WTC11 (cell line): ENCODE results near the gene COL26A1. TPM values are rescaled to one million over a fixed set of nuclear protein-coding genes. Genes with fewer than 3 reads are reported as not detected.
A peak's percentile ranks its signal among the peaks of the same experiment; 100 is the strongest.

Source experiments
- ATAC-seq: fragments of 200-7000 bp; cut with Tn5 transposase; 2 replicates; pipeline ENCODE4 v1.10.0; 2021; ENCODE audit warnings: mild to moderate bottlenecking, moderate library complexity
- CTCF ChIA-PET: fragments of 300-600 bp; sonication (Branson Sonifier 250); formaldehyde crosslinking; loops from one replicate; lab custom pipeline; 2021; ENCODE audit warnings: antibody characterized with exemption; lab: Charles Lee
- POLR2A ChIA-PET: fragments of 350-600 bp; sonication (Branson Sonifier 250); formaldehyde crosslinking; loops from one replicate; lab custom pipeline; 2021; ENCODE audit warnings: antibody characterized with exemption; lab: Charles Lee
- DNase-seq: peaks from one replicate; pipeline ENCODE4 v3.0.0; 2021; ENCODE audit warnings: low spot score
- H3K27ac Mint-ChIP-seq: 2 replicates; pipeline ENCODE4 v1.8.0; 2021; ENCODE audit warnings: mixed read lengths
- H3K27me3 Mint-ChIP-seq: 2 replicates; pipeline ENCODE4 v1.8.0; 2021; ENCODE audit warnings: low read depth, mild to moderate bottlenecking, moderate library complexity, mixed read lengths
- H3K36me3 Mint-ChIP-seq: 2 replicates; pipeline ENCODE4 v1.8.0; 2021; ENCODE audit warnings: mixed read lengths
- H3K4me1 Mint-ChIP-seq: 2 replicates; pipeline ENCODE4 v1.8.0; 2022; ENCODE audit warnings: mixed read lengths
- H3K4me3 Mint-ChIP-seq: 2 replicates; pipeline ENCODE4 v1.8.0; 2021; ENCODE audit warnings: mild to moderate bottlenecking, moderate library complexity, mixed read lengths
- H3K9me3 Mint-ChIP-seq: 2 replicates; pipeline ENCODE4 v1.8.0; 2021; ENCODE audit warnings: mixed read lengths
- AFF4 ChIP-seq: sonication (generic); formaldehyde crosslinking; IDR thresholded peaks from 2 replicates; pipeline ENCODE4 v1.8.1; 2023; ENCODE audit warnings: mild to moderate bottlenecking, missing genetic modification reagents, borderline replicate concordance
- ATF3 ChIP-seq: sonication (generic); formaldehyde crosslinking; conservative IDR thresholded peaks from 2 replicates; pipeline ENCODE4 v1.8.1; 2022; ENCODE audit warnings: mild to moderate bottlenecking, missing genetic modification reagents
- E2F1 ChIP-seq: sonication (generic); formaldehyde crosslinking; IDR thresholded peaks from 2 replicates; pipeline ENCODE4 v1.8.0; 2022; ENCODE audit warnings: mild to moderate bottlenecking, missing genetic modification reagents
- E2F5 ChIP-seq: sonication (generic); formaldehyde crosslinking; IDR thresholded peaks from 2 replicates; pipeline ENCODE4 v1.8.1; 2022; ENCODE audit warnings: mild to moderate bottlenecking, moderate library complexity, missing genetic modification reagents
- FOXJ3 ChIP-seq: sonication (generic); formaldehyde crosslinking; IDR thresholded peaks from 2 replicates; pipeline ENCODE4 v1.9.0; 2021; ENCODE audit warnings: missing genetic modification reagents, mild to moderate bottlenecking, borderline replicate concordance
- FOXP1 ChIP-seq: sonication (generic); formaldehyde crosslinking; IDR thresholded peaks from 2 replicates; pipeline ENCODE4 v1.8.0; 2022; ENCODE audit warnings: missing genetic modification reagents, mild to moderate bottlenecking, moderate library complexity, borderline replicate concordance
- FOXP4 ChIP-seq: sonication (generic); formaldehyde crosslinking; IDR thresholded peaks from 2 replicates; pipeline ENCODE4 v1.8.0; 2022; ENCODE audit warnings: mild to moderate bottlenecking, missing genetic modification reagents
- GABPB1 ChIP-seq: sonication (generic); formaldehyde crosslinking; IDR thresholded peaks from 2 replicates; pipeline ENCODE4 v1.8.1; 2023; ENCODE audit warnings: mild to moderate bottlenecking, missing genetic modification reagents
- GTF2I ChIP-seq: fragments of 250-450 bp; sonication (Bioruptor Pico); conservative IDR thresholded peaks from 2 replicates; pipeline ENCODE4 v1.4.0; 2021; ENCODE audit warnings: mild to moderate bottlenecking
- HMGA2 ChIP-seq: fragments of 250-450 bp; sonication (Bioruptor Pico); IDR thresholded peaks from 2 replicates; pipeline ENCODE4 v1.4.0; 2021; ENCODE audit warnings: mild to moderate bottlenecking, moderate library complexity
- HMGXB4 ChIP-seq: sonication (generic); formaldehyde crosslinking; IDR thresholded peaks from 2 replicates; pipeline ENCODE4 v1.8.1; 2023; ENCODE audit warnings: mild to moderate bottlenecking, moderate library complexity, missing genetic modification reagents
- IRF2 ChIP-seq: sonication (generic); formaldehyde crosslinking; IDR thresholded peaks from 2 replicates; pipeline ENCODE4 v1.8.0; 2022; ENCODE audit warnings: low read depth, missing genetic modification reagents, borderline replicate concordance
- JAZF1 ChIP-seq: fragments of 250-450 bp; sonication (Bioruptor Pico); IDR thresholded peaks from 2 replicates; pipeline ENCODE4 v1.9.0; 2021; ENCODE audit warnings: moderate library complexity, mild to moderate bottlenecking, inconsistent platforms
- NR1H2 ChIP-seq: sonication (generic); formaldehyde crosslinking; IDR thresholded peaks from 2 replicates; pipeline ENCODE4 v1.9.0; 2021; ENCODE audit warnings: mild to moderate bottlenecking, moderate library complexity, missing genetic modification reagents
- RORB ChIP-seq: fragments of 250-450 bp; sonication (Bioruptor Pico); IDR thresholded peaks from 2 replicates; pipeline ENCODE4 v1.9.0; 2021; ENCODE audit warnings: mild to moderate bottlenecking
- TCF7 ChIP-seq: sonication (generic); formaldehyde crosslinking; IDR thresholded peaks from 2 replicates; pipeline ENCODE4 v1.8.0; 2022; ENCODE audit warnings: mild to moderate bottlenecking, low read depth, missing genetic modification reagents, moderate library complexity
- ZNF317 ChIP-seq: sonication (generic); formaldehyde crosslinking; IDR thresholded peaks from 2 replicates; pipeline ENCODE4 v1.8.1; 2023; ENCODE audit warnings: low read depth, mild to moderate bottlenecking, moderate library complexity, missing genetic modification reagents, borderline replicate concordance
- ZNF396 ChIP-seq: fragments of 250-450 bp; sonication (Bioruptor Pico); IDR thresholded peaks from 2 replicates; pipeline ENCODE4 v1.8.0; 2021; ENCODE audit warnings: mild to moderate bottlenecking, moderate library complexity, borderline replicate concordance
- ZNF671 ChIP-seq: fragments of 250-450 bp; sonication (Bioruptor Pico); IDR thresholded peaks from 2 replicates; pipeline ENCODE4 v1.8.0; 2021; ENCODE audit warnings: mild to moderate bottlenecking
- ZSCAN18 ChIP-seq: fragments of 250-450 bp; sonication (Bioruptor Pico); IDR thresholded peaks from 2 replicates; pipeline ENCODE4 v2.1.2; 2022; ENCODE audit warnings: mild to moderate bottlenecking, moderate library complexity
- total RNA-seq: library from RNA; stranded (reverse); gene quantifications from 3 replicates; pipeline ENCODE4 v1.2.3, GENCODE V29; 2021

The COL26A1 gene
- total RNA-seq, 1 experiment from 2014 or later, result 64.4 TPM

- TF ChIP-seq GABPB1 (no peak), ZNF671 (CRISPR knock-in tag) (no peak), AFF4 (CRISPR knock-in tag) (no peak), IRF2 (CRISPR knock-in tag) (no peak)
Measured at GRCh38 chr7:101536232-101536631, 173.6 kb downstream of the COL26A1 start (continued).

GRCh38 chr7:101536668-101537067, 174.0 kb downstream of the COL26A1 start:
- H3K9me3 Mint-ChIP-seq, result no peaks in the 10 kb centered on the region
- DNase-seq (no peak), ATAC-seq (no peak)
- no peaks in the 10 kb centered on the region for H3K27me3 Mint-ChIP-seq
- ChIA-PET POLR2A (no interaction called here), CTCF (interaction anchor here (0.6 kb wide), 1 partner anchor 26 kb away, joined by 3 read pairs; no protein-coding TSS in a partner anchor)
- no peaks in the 10 kb centered on the region for H3K4me1 Mint-ChIP-seq
- TF ChIP-seq ZNF317 (CRISPR knock-in tag) (no peak), NR1H2 (CRISPR knock-in tag) (no peak), GTF2I (CRISPR knock-in tag) (peak; percentile 63; the same call in 1 of the 2 replicates)
- no peaks in the 10 kb centered on the region for H3K36me3 Mint-ChIP-seq
- H3K27ac Mint-ChIP-seq, result no peak overlapping the region
- H3K4me3 Mint-ChIP-seq, result no peak overlapping the region

GRCh38 chr7:101537205-101537604, 174.5 kb downstream of the COL26A1 start:
- ChIA-PET CTCF (interaction anchor here (0.9 to 1.7 kb wide), 2 partner anchors 17 to 22 kb away, joined by 4 read pairs; no protein-coding TSS in a partner anchor), POLR2A (no interaction called here)
- no peaks in the 10 kb centered on the region for H3K27me3 Mint-ChIP-seq
- no peak for ATAC-seq
- H3K36me3 Mint-ChIP-seq, result no peaks in the 10 kb centered on the region
- no peaks in the 10 kb centered on the region for H3K9me3 Mint-ChIP-seq
- 0 out of 2 replicates have a peak overlapping the region, but pooled peaks have one; percentile 45 for H3K27ac Mint-ChIP-seq
- no peak for DNase-seq
- H3K4me1 Mint-ChIP-seq, result no peaks in the 10 kb centered on the region
- no peak overlapping the region for H3K4me3 Mint-ChIP-seq
- TF ChIP-seq FOXP4 (CRISPR knock-in tag) (no peak), E2F1 (CRISPR knock-in tag) (no peak), RORB (CRISPR knock-in tag) (no peak), E2F5 (CRISPR knock-in tag) (no peak), JAZF1 (CRISPR knock-in tag) (no peak), FOXJ3 (CRISPR knock-in tag) (no peak), FOXP1 (CRISPR knock-in tag) (no peak), HMGA2 (no peak), TCF7 (no peak), ATF3 (no peak), HMGXB4 (CRISPR knock-in tag) (no peak), ZNF396 (CRISPR knock-in tag) (no peak), ZSCAN18 (no peak)
